Central memory CD8-positive, alpha-beta T cell (primary cell): Measurements from ENCODE around the gene LRG1.
"Not testable (repeated sequence)": the region's sequence is repeated elsewhere in the genome, so short reads cannot be mapped to it uniquely, and the experiment has no call there.

Experiments used
- ATAC-seq: fragments of 150-1000 bp; cut with Tn5 transposase; replicated peaks from 2 replicates; pipeline ENCODE4 v1.10.0; 2022; ENCODE audit warnings: mild to moderate bottlenecking, moderate FRiP score, moderate number of reproducible peaks; ENCODE audit not compliant: poor library complexity, severe bottlenecking; ENCODE audit errors: extremely low read depth
- DNase-seq, 2 donors: peaks; one replicate each; pipeline ENCODE4 v3.0.0; 2021; ENCODE audit warnings: low spot score in 2 of 2
- H3K27ac Mint-ChIP-seq: one replicate; pipeline ENCODE4 v1.8.0; 2022; ENCODE audit warnings: low read depth, mild to moderate bottlenecking, moderate library complexity, mixed read lengths
- H3K27me3 Mint-ChIP-seq: one replicate; pipeline ENCODE4 v1.8.0; 2022; ENCODE audit warnings: mixed read lengths
- H3K36me3 Mint-ChIP-seq: one replicate; pipeline ENCODE4 v1.8.0; 2022; ENCODE audit warnings: mild to moderate bottlenecking, moderate library complexity, mixed read lengths; ENCODE audit not compliant: insufficient read depth
- H3K4me1 Mint-ChIP-seq: one replicate; pipeline ENCODE4 v1.8.0; 2022; ENCODE audit warnings: mixed read lengths
- H3K4me3 Mint-ChIP-seq: one replicate; pipeline ENCODE4 v1.8.0; 2022; ENCODE audit warnings: mild to moderate bottlenecking, moderate library complexity, mixed read lengths
- H3K9me3 Mint-ChIP-seq: one replicate; pipeline ENCODE4 v1.8.0; 2022; ENCODE audit warnings: mixed read lengths

LRG1 gene

DNA sequence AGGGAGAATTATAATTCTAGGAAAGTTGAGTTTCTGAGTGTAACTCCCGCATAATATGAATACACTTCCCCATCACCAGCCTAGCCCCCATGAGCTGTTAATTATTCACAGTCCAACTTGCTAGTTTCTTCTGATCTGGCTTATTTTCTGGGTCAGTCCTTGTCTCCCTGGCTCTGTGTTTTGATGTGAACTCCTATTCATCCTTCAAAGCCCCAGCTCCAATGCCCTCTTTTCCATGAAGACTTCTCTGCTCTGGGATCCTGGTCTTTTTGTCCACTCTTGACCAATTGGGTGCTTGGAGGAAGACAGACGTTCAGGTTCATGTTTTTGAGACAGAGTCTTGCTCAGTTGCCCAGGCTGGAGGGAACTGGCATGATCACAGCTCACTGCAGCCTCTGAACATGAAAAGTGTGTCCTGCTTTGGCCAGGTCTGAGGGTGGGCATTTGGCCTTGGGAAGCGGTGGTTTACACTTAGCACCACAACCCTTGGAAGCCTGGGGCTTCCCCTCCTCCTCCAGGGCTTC is 605 bp downstream of the LRG1 start:
- Mint-ChIP-seq H3K36me3 (peaks cover 2% of the 10 kb centered on the region), H3K27me3 (peaks cover 29% of the 10 kb centered on the region), H3K4me1 (no peaks in the 10 kb centered on the region), H3K27ac (no peak overlapping the region), H3K4me3 (no peak overlapping the region), H3K9me3 (no peaks in the 10 kb centered on the region)
- ATAC-seq: no peak
- DNase-seq: no peak

DNA sequence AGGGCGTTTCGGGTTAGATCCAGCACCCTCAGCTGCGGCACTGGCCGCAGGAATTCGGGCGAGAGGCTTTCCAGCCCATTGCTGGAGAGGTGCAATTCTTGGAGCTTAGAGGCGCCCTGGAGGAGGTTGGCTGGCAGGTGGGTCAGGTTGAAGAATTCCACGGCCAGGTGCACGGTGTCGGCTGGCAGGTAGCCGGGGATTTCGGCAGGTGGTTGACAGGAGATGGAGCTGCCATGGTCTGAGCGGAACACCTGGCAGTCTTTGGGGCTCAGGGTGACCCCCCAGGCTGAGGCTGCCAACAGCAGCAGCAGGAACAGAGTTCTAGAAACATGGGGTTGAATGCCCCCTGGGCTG is 1.3 kb downstream of the LRG1 start:
- H3K4me3 Mint-ChIP-seq: no peak overlapping the region
- no peak overlapping the region for H3K27ac Mint-ChIP-seq
- H3K9me3 Mint-ChIP-seq: no peaks in the 10 kb centered on the region
- peaks cover 2% of the 10 kb centered on the region for H3K36me3 Mint-ChIP-seq
- peaks cover 29% of the 10 kb centered on the region for H3K27me3 Mint-ChIP-seq
- no peak for ATAC-seq
- H3K4me1 Mint-ChIP-seq: no peaks in the 10 kb centered on the region
- no peak for DNase-seq

DNA sequence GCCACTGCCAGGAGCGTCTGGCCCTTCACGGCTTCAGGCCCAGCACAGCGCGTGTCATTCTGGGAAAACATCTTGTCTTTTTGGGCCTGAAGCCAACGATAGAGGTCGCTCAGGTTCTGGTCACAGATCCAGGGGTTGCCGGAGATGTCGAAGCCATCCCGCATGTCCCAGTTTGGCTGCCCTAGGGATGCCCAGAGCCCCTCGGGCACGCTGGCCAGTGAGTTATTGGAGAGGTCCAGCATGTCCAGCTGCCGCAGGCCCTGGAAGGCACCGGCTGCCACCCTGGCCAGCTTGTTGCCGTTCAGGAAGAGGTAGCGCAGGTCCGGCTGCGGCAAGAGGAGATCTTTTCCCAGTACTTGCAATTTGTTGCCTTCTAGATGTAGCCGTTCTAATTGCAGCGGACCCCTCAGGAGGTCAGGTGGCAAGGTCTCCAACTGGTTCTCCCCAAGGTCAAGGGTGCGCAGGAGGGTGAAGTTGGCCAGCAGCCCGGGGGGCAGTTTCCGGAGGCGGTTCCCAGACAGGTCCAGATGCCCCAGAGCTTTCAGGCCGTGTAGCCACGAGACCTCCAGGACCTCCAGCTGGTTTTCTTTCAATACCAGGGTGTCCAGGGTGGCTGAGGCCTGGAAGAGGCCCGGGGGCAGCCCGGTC is 1.8 kb downstream of the LRG1 start:
- H3K27me3 Mint-ChIP-seq: peaks cover 29% of the 10 kb centered on the region
- DNase-seq: no peak
- ATAC-seq: no peak
- peaks cover 2% of the 10 kb centered on the region for H3K36me3 Mint-ChIP-seq
- H3K4me1 Mint-ChIP-seq: no peaks in the 10 kb centered on the region
- no peak overlapping the region for H3K27ac Mint-ChIP-seq
- H3K4me3 Mint-ChIP-seq: no peak overlapping the region
- no peaks in the 10 kb centered on the region for H3K9me3 Mint-ChIP-seq

DNA sequence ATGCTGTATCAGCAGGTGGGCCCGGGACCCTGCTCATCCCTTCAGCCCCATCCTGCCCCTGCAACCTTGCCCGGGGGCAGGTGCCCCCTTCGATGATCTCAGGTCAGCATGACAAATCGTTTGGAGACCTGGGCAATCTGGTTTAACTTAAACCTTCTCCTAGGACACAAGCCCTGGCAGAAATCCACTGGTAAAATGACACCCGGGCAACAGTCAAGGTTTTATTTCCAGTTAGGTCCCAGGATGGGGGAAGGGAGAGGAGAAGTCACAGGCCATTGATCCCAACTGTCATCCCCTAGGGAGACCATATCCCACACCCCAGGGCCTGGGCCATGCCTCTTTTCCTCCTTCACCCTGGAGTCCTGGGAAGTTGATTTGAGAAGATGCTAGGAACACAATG is 3.0 kb downstream of the LRG1 start:
- DNase-seq (no peak), ATAC-seq (no peak)
- no peak overlapping the region for H3K27ac Mint-ChIP-seq
- H3K27me3 Mint-ChIP-seq: peaks cover 29% of the 10 kb centered on the region
- no peak overlapping the region for H3K4me3 Mint-ChIP-seq
- no peaks in the 10 kb centered on the region for H3K9me3 Mint-ChIP-seq
- H3K36me3 Mint-ChIP-seq: peaks cover 2% of the 10 kb centered on the region
- no peaks in the 10 kb centered on the region for H3K4me1 Mint-ChIP-seq

DNA sequence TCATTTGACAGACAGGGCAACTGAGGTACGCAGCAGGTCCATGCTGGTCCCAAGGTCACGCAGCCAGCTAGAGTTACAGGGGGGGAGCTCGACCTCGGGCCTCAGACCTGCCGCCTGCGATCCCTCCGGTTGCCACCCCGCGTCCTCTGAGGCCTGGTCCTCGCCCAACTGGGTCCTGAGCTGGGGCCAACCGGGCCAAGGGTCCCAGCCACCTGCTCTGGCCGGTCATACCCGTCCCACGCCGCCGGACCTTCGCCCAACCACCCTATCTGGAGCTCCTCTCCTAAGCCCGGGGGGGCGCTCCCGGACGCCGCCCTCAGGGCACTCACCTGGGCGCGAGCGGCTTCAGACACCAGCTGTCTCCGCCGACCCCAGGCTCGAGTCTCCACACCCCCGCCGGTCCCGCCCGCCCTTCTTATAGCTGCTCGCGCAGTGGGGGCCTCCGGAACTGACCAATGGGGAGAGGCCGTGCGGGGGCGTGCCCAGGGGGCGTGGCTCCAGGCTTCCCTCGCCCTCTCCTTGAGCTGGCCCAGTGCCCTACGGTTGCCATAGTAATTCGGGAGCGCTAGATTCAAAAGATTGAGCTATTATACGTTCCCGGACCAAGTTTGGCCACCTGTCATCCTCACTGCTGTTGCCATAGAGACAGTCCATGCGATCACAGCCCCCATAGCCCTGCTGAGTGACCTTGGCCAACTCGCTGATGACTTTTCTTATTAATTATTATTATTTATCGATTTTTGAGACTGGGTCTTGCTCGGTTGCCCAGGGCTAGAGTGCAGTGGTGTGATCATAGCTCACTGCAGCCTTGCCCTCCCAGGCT is 4.8 kb downstream of the LRG1 start, which contains the start of gene PLIN5:
Gene PLIN5, minus strand, starts transcription at position 389 of the 823 bp plus-strand sequence. CDS start 1,150 bp downstream, outside the sequence.
- peaks cover 2% of the 10 kb centered on the region for H3K36me3 Mint-ChIP-seq
- H3K27ac Mint-ChIP-seq: no peak within 1 kb of the TSS
- H3K27me3 Mint-ChIP-seq: peaks cover 26% of the 10 kb centered on the region
- peak in 1 of 2 donors; percentile 20 for DNase-seq
- no peak for ATAC-seq
- peak within 1 kb of the TSS; percentile 23 for H3K4me3 Mint-ChIP-seq
- no peaks in the 10 kb centered on the region for H3K4me1 Mint-ChIP-seq
- no peaks in the 10 kb centered on the region for H3K9me3 Mint-ChIP-seq

DNA sequence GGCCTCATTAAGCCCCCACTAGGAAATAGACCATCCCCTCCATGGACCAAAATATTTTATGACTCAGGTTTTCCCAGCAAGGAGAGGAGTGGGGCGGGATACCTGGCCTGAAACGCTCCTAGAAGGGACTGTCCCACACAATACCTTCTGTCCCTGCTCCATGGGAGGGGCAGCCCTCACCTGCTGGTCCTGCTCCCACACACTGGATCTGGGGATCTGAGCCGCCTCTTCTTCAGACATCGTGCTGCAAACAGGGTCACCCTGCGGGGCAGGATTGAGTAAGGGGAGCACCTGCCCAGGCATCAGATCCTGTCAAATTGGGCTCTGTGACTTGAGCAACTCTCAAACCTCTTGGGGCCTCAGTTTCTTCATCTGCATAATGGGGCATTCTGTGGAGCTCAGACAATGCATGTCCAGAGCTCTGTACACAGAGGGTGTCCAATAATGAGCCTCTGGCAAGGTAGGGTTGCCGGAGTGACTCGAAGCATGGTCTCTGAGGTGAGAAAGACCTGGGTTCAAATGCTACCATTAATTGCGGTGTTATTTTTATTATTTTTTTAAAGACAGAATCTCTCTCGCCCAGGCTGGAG is 5.9 kb downstream of the LRG1 start:
- Mint-ChIP-seq H3K36me3 (peaks cover 2% of the 10 kb centered on the region), H3K9me3 (no peaks in the 10 kb centered on the region), H3K27ac (no peak overlapping the region), H3K27me3 (peaks cover 15% of the 10 kb centered on the region), H3K4me3 (no peak overlapping the region), H3K4me1 (no peaks in the 10 kb centered on the region)
- ATAC-seq (no peak), DNase-seq (no peak)

DNA sequence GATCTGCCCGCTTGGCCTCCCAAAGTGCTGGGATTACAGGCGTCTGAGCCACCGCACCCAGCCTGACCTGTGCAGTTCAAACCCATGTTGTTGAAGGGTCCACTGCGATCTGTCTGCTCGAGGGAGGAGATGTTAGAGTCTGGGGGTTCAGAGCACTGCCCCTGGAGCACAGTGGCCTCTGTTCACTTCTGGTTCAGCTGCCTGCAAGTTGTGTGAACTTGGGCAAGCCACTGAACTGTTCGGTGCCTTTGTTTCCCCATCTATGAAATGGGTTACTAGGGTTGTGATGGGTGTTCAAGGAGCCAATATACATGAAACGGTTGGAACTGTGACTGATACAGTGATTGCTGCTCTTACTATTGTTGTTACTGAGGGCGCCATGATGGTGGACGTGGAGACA is 6.5 kb downstream of the LRG1 start:
- ATAC-seq (no peak), DNase-seq (no peak)
- Mint-ChIP-seq H3K4me3 (no peak overlapping the region), H3K36me3 (peaks cover 2% of the 10 kb centered on the region), H3K27ac (no peak overlapping the region), H3K9me3 (no peaks in the 10 kb centered on the region), H3K27me3 (peaks cover 10% of the 10 kb centered on the region), H3K4me1 (no peaks in the 10 kb centered on the region)

DNA sequence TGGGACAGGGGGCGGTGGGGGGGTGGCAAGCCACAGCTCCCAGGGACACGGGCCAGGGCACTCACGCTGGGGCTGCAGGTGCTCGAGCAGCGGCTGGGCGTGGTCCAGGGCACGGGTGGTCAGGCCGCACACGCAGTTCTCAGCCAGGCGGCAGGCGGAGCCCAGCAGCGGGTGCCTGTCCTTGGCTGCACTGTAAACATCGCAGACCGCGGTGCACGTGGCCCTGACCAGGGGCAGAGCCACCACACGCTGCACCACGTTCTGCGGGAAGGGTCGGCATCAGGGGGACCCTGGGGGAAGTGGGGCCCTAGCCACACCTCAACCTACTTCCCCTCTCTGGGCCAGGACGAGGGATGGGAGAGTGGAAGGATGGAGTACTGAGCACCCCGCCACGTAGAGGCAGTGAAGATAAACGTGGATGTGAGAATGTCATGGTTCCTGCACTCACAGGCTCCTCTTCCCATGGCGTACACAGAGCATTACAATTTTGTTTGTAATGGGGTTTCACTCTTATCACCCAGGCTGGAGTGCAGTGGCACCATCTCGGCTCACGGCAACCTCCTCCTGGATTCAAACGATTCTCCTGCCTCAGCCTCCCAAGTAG is 8.2 kb downstream of the LRG1 start:
- H3K27ac Mint-ChIP-seq: no peak overlapping the region
- no peaks in the 10 kb centered on the region for H3K4me1 Mint-ChIP-seq
- no peak for ATAC-seq
- H3K9me3 Mint-ChIP-seq: no peaks in the 10 kb centered on the region
- H3K36me3 Mint-ChIP-seq: peaks cover 2% of the 10 kb centered on the region
- H3K4me3 Mint-ChIP-seq: no peak overlapping the region
- peaks cover 10% of the 10 kb centered on the region for H3K27me3 Mint-ChIP-seq
- no peak for DNase-seq

DNA sequence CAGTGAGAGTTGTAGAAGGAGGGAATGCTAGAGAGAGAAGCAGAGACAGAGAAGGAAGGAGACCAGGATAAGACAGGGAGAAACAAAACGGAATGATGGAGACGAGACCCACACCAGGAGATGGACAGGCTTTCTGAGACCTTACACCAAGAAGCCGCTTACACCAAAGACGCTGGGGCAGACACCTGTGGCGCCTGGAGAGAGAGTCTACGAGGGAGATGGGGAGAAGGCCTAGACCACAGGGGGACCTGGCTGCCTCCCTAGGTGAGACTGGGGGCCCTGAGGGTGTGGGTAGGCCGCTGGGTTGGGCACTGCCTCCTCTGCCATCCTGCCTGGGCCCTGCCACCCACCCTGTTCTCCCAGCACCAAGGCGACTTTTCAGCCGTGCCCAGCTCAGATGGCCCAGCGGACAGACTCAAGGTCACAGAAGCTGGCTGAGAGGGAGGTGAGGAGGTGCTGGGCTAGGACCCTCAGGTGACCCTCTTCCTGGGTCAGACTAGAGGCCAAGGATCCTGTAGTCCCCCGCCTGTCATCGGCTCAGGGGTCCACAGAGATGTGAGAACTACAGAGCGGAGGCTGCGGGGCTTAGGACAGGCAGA is 9.8 kb downstream of the LRG1 start:
- ATAC-seq: no peak
- Mint-ChIP-seq H3K27me3 (no peaks in the 10 kb centered on the region), H3K4me1 (no peaks in the 10 kb centered on the region), H3K4me3 (no peak overlapping the region), H3K27ac (no peak overlapping the region), H3K36me3 (peaks cover 2% of the 10 kb centered on the region), H3K9me3 (no peaks in the 10 kb centered on the region)
- DNase-seq: no peak

DNA sequence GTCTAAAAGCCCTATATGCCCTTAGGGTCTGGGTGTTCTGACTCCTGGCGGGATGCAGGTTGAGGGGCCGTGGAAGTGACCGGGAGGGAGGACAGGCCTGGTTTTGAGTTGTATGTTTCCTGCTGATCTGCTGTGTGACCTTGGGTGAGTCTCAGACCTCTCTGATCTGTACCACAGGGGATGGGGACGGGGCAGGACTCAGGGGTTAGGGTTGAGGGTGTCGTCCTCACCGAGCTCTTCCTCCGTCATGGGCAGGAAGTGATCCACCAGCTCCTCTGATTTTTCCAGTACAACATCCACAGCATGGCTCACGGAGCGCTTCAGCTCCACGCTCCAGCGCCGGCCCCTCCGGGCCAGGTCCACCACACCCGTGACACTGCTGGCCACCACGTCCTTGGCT is 11.0 kb downstream of the LRG1 start:
- no peak for DNase-seq
- no peak overlapping the region for H3K27ac Mint-ChIP-seq
- H3K9me3 Mint-ChIP-seq: no peaks in the 10 kb centered on the region
- H3K4me3 Mint-ChIP-seq: no peak overlapping the region
- H3K27me3 Mint-ChIP-seq: no peaks in the 10 kb centered on the region
- ATAC-seq: no peak
- no peaks in the 10 kb centered on the region for H3K36me3 Mint-ChIP-seq
- no peaks in the 10 kb centered on the region for H3K4me1 Mint-ChIP-seq

DNA sequence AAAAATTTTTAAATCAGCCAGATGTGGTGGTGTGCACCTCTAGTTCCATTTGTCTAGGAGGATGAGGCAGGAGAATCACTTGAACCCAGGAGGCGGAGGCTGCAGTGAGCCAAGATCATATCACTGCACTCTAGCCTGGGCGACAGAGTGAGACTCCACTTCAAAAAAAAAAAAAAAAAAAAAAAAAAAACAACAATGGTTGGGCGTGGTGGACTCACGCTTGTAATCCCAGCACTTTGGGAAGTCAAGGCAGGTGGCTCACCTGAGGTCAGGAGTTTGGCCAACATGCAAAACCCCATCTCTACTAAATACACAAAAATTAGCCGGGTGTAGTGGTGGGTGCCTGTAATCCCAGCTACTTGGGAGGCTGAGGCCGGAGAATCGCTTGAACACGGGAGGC is 12.5 kb downstream of the LRG1 start:
- not testable (repeated sequence) for H3K4me1 Mint-ChIP-seq, DNase-seq, ATAC-seq, H3K4me3 Mint-ChIP-seq, H3K27ac Mint-ChIP-seq, H3K27me3 Mint-ChIP-seq, H3K36me3 Mint-ChIP-seq, H3K9me3 Mint-ChIP-seq

DNA sequence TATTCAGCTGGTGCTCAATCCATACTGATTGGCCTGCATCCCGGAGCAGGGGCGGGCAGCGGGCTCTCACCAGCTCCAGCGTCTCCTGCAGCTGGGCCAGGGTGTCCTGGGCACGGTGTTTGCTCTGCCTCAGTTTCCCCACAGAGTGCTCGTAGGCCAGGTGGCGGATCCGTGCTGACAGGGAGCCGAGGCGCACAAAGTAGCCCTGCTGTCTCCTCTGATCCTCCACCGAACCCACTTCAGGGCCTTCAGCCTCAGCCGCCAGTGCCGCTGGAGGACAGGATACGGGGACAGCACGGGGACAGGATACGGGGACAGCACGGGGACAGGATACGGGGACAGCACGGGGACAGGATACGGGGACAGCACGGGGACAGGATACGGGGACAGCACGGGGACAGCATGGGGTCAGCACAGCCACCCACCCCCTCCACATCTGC is 14.3 kb downstream of the LRG1 start:
- Mint-ChIP-seq H3K27me3 (peaks cover 13% of the 10 kb centered on the region), H3K36me3 (no peaks in the 10 kb centered on the region), H3K4me3 (no peak overlapping the region), H3K9me3 (no peaks in the 10 kb centered on the region), H3K4me1 (no peaks in the 10 kb centered on the region), H3K27ac (no peak overlapping the region)
- DNase-seq (no peak), ATAC-seq (no peak)
